ENCODE data around the gene C10orf71. TPM values are rescaled to one million over a fixed set of nuclear protein-coding genes. Genes with fewer than 3 reads are reported as not detected.
A peak's percentile ranks its signal among the peaks of the same experiment; 100 is the strongest.

C10orf71 gene
- polyA plus RNA-seq, 10 donors: 12.0 to 40.0 (median 28.3) TPM

GRCh38 chr10:49290607-49291006, 8.4 kb upstream of the C10orf71 start:
- DNase-seq: no peak

- DNase-seq: no peak
Measured at GRCh38 chr10:49292565-49293207, 6.3 kb upstream of the C10orf71 start.

- no peak for DNase-seq
Measured at GRCh38 chr10:49293208-49293603, 5.8 kb upstream of the C10orf71 start.

GRCh38 chr10:49294731-49295130, 4.2 kb upstream of the C10orf71 start:
- DNase-seq: no peak

GRCh38 chr10:49295297-49295696, 3.7 kb upstream of the C10orf71 start:
- no peak for DNase-seq

- no peak for DNase-seq
Measured at GRCh38 chr10:49296382-49296781, 2.6 kb upstream of the C10orf71 start.

GRCh38 chr10:49296836-49297235, 2.1 kb upstream of the C10orf71 start:
- no peak for DNase-seq

GRCh38 chr10:49297818-49298670, 926 bp upstream of the C10orf71 start:
- DNase-seq: no peak

GRCh38 chr10:49298671-49298982, 343 bp upstream of the C10orf71 start:
- peak; percentile 59 to 77 (median 61) for DNase-seq

GRCh38 chr10:49299816-49300139, 808 bp downstream of the C10orf71 start:
- DNase-seq: no peak

GRCh38 chr10:49300140-49300974, 1.4 kb downstream of the C10orf71 start:
- peak in 1 of 3 donors; percentile 52 for DNase-seq

GRCh38 chr10:49301302-49301701, 2.3 kb downstream of the C10orf71 start:
- DNase-seq: no peak

GRCh38 chr10:49302088-49302487, 3.1 kb downstream of the C10orf71 start:
- no peak for DNase-seq

GRCh38 chr10:49303711-49304110, 4.7 kb downstream of the C10orf71 start:
- DNase-seq: no peak

- no peak for DNase-seq
Measured at GRCh38 chr10:49304137-49304536, 5.2 kb downstream of the C10orf71 start.

- DNase-seq: no peak
Measured at GRCh38 chr10:49307921-49308320, 9.0 kb downstream of the C10orf71 start.

- no peak for DNase-seq
Measured at GRCh38 chr10:49308881-49309280, 9.9 kb downstream of the C10orf71 start.

- no peak for DNase-seq
Measured at GRCh38 chr10:49309691-49310411, 10.9 kb downstream of the C10orf71 start.

- no peak for DNase-seq
Measured at GRCh38 chr10:49310460-49310859, 11.5 kb downstream of the C10orf71 start.

GRCh38 chr10:49310901-49311554, 12.1 kb downstream of the C10orf71 start:
- no peak for DNase-seq

- DNase-seq: no peak
Measured at GRCh38 chr10:49311555-49312236, 12.7 kb downstream of the C10orf71 start.
